Activated CD4-positive, alpha-beta T cell treated with anti-CD3 and anti-CD28 coated beads for 1 hour (primary cell): ENCODE data around the gene ARPC2.

Experiments used
- DNase-seq: peaks from one replicate; pipeline ENCODE4 v3.0.0-alpha.2; 2020

The ARPC2 gene

DNA sequence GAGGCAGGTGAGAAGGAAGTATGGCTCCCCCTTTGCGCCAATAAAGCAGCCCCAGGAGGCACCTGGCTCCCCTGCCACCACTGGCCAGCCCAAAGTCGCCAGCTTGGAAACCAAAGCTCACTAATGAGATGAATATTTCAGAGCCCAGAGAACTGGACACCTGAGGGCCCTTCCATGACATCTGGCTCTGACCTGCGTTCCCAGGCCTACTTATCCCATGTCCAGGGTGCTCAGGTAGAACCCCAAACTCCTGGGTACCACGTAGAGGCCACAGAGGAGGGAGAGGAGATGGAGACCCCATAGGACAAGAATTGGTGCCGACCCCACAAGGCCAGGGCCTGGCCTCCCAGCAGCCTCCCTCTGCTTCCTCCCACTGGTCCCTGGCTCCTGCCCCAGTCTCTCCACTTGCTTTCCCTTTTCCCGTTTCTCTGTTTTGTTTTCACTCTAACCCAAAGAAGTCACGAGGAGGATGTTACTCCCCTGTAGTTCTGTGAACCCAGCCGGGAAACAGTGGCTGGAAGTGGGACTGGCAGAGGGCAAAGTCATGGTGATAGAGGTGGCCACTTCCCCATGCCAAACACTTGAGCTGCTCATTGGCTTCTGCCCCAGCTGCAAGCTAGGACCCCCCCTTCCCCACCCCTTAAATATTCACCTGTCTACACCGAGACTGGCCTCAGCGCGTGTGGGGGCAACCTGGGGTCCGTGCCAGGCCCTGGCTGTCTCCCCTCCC, 74.5 kb downstream of the ARPC2 start:
- DNase-seq, result no peak

DNA sequence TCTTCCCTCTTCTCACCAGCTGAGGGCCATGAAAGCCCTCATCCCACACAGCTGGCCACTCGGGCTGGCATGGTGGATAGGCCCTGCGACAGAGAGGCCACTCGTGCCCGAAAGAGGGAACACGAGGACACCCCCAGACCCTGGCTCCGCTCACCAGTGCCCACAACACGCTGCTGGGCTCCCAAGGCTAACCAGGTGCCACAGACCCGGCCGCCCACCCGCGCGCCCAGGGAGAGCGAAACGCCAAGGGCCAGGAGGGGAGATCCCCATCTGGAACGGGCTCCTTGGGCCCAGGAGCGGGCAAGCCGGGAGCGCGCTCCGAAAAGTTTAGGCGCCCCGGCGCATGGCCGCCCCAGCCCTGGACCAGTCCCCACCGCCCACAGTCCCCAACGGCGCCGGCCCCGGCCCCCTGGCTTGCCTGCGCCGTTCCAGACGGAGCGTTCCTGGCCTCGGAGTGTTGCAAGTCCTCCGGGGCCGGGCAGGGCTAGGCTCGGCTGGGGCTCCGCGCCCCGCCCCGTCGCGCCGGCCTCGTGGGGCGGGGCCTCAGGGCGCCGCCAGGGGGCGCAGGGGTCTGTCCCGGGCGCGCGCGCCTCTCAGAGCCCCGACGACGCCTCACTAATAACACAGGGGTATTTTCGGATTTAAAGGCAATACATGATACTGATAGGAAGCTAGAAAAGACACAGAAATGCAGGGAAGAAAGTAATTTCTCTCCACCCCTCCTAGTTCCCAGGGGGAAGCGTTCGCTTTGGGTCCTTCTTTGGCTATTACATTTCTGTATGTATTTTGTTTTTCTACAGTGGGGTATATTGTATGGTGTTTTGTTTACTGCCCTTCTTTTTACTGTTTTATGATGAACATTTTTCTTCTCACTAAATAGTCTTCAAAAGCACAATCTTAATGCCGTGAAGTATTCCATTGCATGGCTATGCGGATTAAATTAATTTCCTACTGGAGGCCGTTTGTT, 75.3 kb downstream of the ARPC2 start, which contains the start of gene TMBIM1:
Gene TMBIM1, minus strand, starts transcription at position 456 of the 967 bp plus-strand sequence. CDS start 10,362 bp downstream, outside the sequence.
- DNase-seq, result peak; percentile 74

- no peak for DNase-seq
Observed at GRCh38 chr2:218293715-218294429, 76.9 kb downstream of the ARPC2 start.

- no peak for DNase-seq
Observed at GRCh38 chr2:218294430-218295022, 77.5 kb downstream of the ARPC2 start.

DNA sequence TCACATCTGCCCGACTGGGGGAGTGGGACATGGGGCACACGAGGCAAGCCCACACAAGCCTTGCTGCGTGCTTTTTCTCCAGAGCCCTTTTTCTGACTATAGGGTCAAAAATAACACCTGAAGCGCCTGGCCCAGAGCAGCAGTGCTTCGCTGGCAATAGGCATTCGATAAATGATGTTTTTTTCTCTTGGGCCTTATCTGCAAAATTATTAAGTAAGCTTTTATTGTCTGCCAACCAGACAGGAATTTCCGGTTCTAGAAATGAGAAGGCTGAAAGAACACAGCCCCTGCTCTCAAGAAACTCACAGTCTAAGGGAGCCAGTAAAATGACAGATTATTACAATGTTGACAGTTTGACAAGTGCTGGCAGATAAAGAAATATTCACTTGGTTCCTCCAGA, 78.0 kb downstream of the ARPC2 start:
- DNase-seq, result no peak

DNA sequence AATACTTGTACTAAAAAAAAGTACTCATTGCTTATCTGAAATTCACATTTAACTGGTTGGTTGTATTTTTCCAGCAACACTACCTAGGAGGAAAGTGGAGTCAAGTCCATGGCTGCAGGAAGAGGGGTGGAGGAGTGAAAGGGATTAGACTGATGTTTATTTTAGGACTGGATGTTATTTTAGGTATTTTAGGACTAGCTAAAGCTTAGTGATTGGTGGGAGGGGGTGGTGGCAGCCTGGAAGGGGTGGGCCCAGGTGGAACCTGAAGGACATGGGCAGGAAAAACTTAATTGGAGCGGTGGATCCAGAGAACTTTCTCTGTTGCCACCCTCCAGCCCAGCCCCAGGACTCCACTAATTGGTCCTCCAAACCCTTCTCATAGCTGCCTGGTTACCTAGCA, 79.2 kb downstream of the ARPC2 start:
- no peak for DNase-seq

DNA sequence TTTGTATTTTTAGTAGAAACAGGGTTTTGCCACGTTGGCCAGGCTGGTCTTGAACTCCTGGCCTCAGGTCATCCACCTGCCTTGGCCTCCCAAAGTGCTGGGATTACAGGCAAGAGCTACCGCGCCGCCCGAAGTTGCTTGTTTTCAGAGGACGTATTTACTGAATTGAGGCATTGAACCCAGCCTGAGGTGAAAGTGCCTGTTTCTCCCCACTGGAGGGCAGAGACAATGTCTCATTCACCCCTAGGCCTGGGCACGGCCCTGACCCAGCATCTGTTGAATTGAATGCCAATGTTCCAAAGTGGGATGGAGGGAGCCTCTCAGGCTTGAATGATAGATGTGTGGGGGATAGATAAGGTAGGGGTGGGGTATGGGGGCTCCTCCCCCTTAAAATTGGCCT, 79.9 kb downstream of the ARPC2 start:
- no peak for DNase-seq

DNA sequence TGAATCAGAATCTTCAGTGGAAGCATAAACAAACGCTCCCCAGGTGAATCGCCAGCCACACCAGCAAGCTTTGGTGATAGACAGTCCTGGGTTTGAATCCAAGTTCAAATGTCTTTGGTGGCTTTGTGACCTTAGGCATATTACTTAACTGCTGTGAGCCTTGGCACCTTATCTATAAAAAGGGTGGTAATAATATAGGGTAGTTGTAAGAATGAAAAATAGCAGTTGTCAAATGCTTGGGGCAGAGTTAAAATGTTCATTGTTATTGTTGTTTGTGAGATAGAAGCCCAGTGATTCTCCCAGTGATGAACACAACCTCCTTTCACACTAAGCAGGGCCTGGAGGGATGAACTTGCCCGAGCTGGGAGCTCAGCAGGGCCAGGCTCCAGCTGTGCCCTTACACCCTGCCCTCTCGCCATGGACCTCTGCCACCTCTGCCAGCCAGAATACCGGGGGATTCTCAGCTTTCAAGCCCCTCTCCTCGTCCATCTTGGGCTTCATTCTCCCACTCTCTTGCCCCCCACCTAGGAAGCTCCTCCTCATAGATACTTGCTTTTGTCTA, 81.4 kb downstream of the ARPC2 start:
- no peak for DNase-seq

GRCh38 chr2:218300141-218300540, 83.2 kb downstream of the ARPC2 start:
- DNase-seq, result no peak

DNA sequence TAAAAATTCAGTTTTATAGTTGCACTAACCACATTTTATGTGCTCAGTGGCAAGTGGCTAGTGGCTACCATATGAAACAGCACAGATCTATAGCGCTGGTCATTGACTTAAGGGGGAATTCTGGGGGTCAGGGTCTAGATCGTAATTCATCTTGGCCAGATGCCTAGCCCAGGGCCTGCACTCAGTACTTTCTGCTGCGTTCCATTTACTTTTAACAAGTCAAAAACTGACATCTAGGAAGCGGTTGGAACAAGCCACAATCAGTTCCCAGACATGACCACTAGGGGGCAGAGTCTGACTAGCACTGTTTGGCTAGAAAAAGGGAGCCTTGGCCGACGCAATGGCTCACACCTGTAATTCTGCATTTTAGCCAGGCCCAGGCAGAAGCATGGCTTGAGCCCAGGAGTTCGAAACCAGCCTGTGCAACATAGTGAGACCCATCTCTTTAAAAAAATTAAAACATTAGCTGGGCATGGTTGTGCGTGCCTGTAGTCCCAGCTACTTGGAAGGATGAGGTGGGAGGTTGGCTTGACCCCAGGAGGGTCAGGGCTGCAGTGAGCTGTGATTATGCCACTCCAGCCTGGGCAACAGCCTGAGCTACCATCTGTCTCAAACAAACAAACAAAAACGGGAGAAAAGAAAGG, 84.3 kb downstream of the ARPC2 start:
- peak; percentile 79 for DNase-seq
